Measurements from ENCODE around the gene RACK1.
"Not testable (repeated sequence)": the region's sequence is repeated elsewhere in the genome, so short reads cannot be mapped to it uniquely, and the experiment has no call there.

RACK1 gene

GRCh38 chr5:181283347-181283746 lies 39.6 kb upstream of the RACK1 start:
- no peaks in the 10 kb centered on the region for H3K27me3 ChIP-seq (ENCODE audit: low read length)
- no peak overlapping the region for H3K27ac ChIP-seq (ENCODE audit: low read depth, low read length)
- no peaks in the 10 kb centered on the region for H4K20me1 ChIP-seq (ENCODE audit: low read depth, low read length)
- no peak overlapping the region for H2AFZ ChIP-seq (ENCODE audit: low read depth, low read length, severe bottlenecking)
- H3K9me2 ChIP-seq (replicated peaks; ENCODE audit: insufficient read depth, low read length) = no peaks in the 10 kb centered on the region
- no peak overlapping the region for H3K9ac ChIP-seq (ENCODE audit: low read length)
- H3F3A ChIP-seq (ENCODE audit: insufficient read depth) = no peaks in the 10 kb centered on the region
- TF ChIP-seq EZH2phosphoT487 (conservative IDR thresholded peaks at IDR 0.05; ENCODE audit: low read length) (no peak), CTCF (IDR thresholded peaks at IDR 0.05; ENCODE audit: insufficient read depth, low read length, poor library complexity, severe bottlenecking) (no peak)
- H3K36me3 ChIP-seq (ENCODE audit: low read length) = no peaks in the 10 kb centered on the region
- H3K4me2 ChIP-seq (ENCODE audit: low read depth, low read length, poor library complexity, severe bottlenecking) = no peak overlapping the region
- H3K4me3 ChIP-seq (ENCODE audit: insufficient read depth, low read length, poor library complexity, severe bottlenecking) = no peak overlapping the region
- H3K9me3 ChIP-seq (ENCODE audit: insufficient read depth, low read length) = no peaks in the 10 kb centered on the region
- H3K79me2 ChIP-seq (ENCODE audit: insufficient read depth, low read length) = no peaks in the 10 kb centered on the region

GRCh38 chr5:181282874-181283273 lies 39.2 kb upstream of the RACK1 start:
- no peaks in the 10 kb centered on the region for H4K20me1 ChIP-seq (ENCODE audit: low read depth, low read length)
- no peak overlapping the region for H3K9ac ChIP-seq (ENCODE audit: low read length)
- H2AFZ ChIP-seq (ENCODE audit: low read depth, low read length, severe bottlenecking) = no peak overlapping the region
- no peak overlapping the region for H3K27ac ChIP-seq (ENCODE audit: low read depth, low read length)
- H3K4me3 ChIP-seq (ENCODE audit: insufficient read depth, low read length, poor library complexity, severe bottlenecking) = no peak overlapping the region
- no peaks in the 10 kb centered on the region for H3K9me2 ChIP-seq (replicated peaks; ENCODE audit: insufficient read depth, low read length)
- H3K9me3 ChIP-seq (ENCODE audit: insufficient read depth, low read length) = no peaks in the 10 kb centered on the region
- no peak for TF ChIP-seq EZH2phosphoT487 (conservative IDR thresholded peaks at IDR 0.05; ENCODE audit: low read length)
- TF ChIP-seq CTCF (IDR thresholded peaks at IDR 0.05; ENCODE audit: insufficient read depth, low read length, poor library complexity, severe bottlenecking) = no peak
- no peaks in the 10 kb centered on the region for H3K79me2 ChIP-seq (ENCODE audit: insufficient read depth, low read length)
- H3F3A ChIP-seq (ENCODE audit: insufficient read depth) = no peaks in the 10 kb centered on the region
- H3K27me3 ChIP-seq (ENCODE audit: low read length) = no peaks in the 10 kb centered on the region
- H3K36me3 ChIP-seq (ENCODE audit: low read length) = no peaks in the 10 kb centered on the region
- H3K4me2 ChIP-seq (ENCODE audit: low read depth, low read length, poor library complexity, severe bottlenecking) = no peak overlapping the region

GRCh38 chr5:181282415-181282814 lies 38.7 kb upstream of the RACK1 start:
- H3K9me2 ChIP-seq (replicated peaks; ENCODE audit: insufficient read depth, low read length); H3K4me2 ChIP-seq (ENCODE audit: low read depth, low read length, poor library complexity, severe bottlenecking); H3K36me3 ChIP-seq (ENCODE audit: low read length); H3K4me3 ChIP-seq (ENCODE audit: insufficient read depth, low read length, poor library complexity, severe bottlenecking); H3K9ac ChIP-seq (ENCODE audit: low read length); H3K27me3 ChIP-seq (ENCODE audit: low read length); H4K20me1 ChIP-seq (ENCODE audit: low read depth, low read length); H3K27ac ChIP-seq (ENCODE audit: low read depth, low read length); H3F3A ChIP-seq (ENCODE audit: insufficient read depth); H2AFZ ChIP-seq (ENCODE audit: low read depth, low read length, severe bottlenecking); H3K9me3 ChIP-seq (ENCODE audit: insufficient read depth, low read length); H3K79me2 ChIP-seq (ENCODE audit: insufficient read depth, low read length): not testable (repeated sequence)

- no peaks in the 10 kb centered on the region for H3K9me3 ChIP-seq (ENCODE audit: insufficient read depth, low read length)
- H3K9ac ChIP-seq (ENCODE audit: low read length) = no peak overlapping the region
- H3K4me3 ChIP-seq (ENCODE audit: insufficient read depth, low read length, poor library complexity, severe bottlenecking) = no peak overlapping the region
- TF ChIP-seq EZH2phosphoT487 (conservative IDR thresholded peaks at IDR 0.05; ENCODE audit: low read length) = no peak
- no peak for TF ChIP-seq CTCF (IDR thresholded peaks at IDR 0.05; ENCODE audit: insufficient read depth, low read length, poor library complexity, severe bottlenecking)
- no peak overlapping the region for H2AFZ ChIP-seq (ENCODE audit: low read depth, low read length, severe bottlenecking)
- no peaks in the 10 kb centered on the region for H4K20me1 ChIP-seq (ENCODE audit: low read depth, low read length)
- H3K27me3 ChIP-seq (ENCODE audit: low read length) = no peaks in the 10 kb centered on the region
- no peak overlapping the region for H3K4me2 ChIP-seq (ENCODE audit: low read depth, low read length, poor library complexity, severe bottlenecking)
- H3K27ac ChIP-seq (ENCODE audit: low read depth, low read length) = no peak overlapping the region
- no peaks in the 10 kb centered on the region for H3K36me3 ChIP-seq (ENCODE audit: low read length)
- H3K79me2 ChIP-seq (ENCODE audit: insufficient read depth, low read length) = no peaks in the 10 kb centered on the region
- no peaks in the 10 kb centered on the region for H3K9me2 ChIP-seq (replicated peaks; ENCODE audit: insufficient read depth, low read length)
- H3F3A ChIP-seq (ENCODE audit: insufficient read depth) = no peaks in the 10 kb centered on the region
These were observed 38.2 kb upstream of the RACK1 start for GRCh38 chr5:181281984-181282316.
